Astrocyte (in vitro differentiated cells and primary cell): ENCODE results near the gene SND1.
"Not testable (repeated sequence)": the region's sequence is repeated elsewhere in the genome, so short reads cannot be mapped to it uniquely, and the experiment has no call there.

Experiments used
- EZH2 ChIP-seq: IDR thresholded peaks from 2 replicates; pipeline ENCODE4 v1.6.1; 2012; ENCODE audit warnings: mild to moderate bottlenecking, low read length, inconsistent platforms; ENCODE audit not compliant: insufficient read depth
- TF ChIP-seq, protein P1 (sequence below): IDR thresholded peaks from 2 replicates; pipeline ENCODE4 v1.5.1; 2011; ENCODE audit warnings: low read depth, mild to moderate bottlenecking, inconsistent platforms, low read length, moderate library complexity; ENCODE audit not compliant: insufficient read depth

DNA sequence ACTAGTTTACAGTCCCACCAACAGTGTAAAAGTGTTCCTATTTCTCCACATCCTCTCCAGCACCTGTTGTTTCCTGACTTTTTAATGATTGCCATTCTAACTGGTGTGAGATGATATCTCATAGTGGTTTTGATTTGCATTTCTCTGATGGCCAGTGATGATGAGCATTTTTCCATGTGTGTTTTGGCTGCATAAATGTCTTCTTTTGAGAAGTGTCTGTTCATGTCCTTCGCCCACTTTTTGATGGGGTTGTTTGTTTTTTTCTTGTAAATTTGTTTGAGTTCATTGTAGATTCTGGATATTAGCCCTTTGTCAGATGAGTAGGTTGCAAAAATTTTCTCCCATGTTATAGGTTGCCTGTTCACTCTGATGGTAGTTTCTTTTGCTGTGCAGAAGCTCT lies 311.9 kb downstream of the SND1 start:
- TF ChIP-seq, protein P1, sequence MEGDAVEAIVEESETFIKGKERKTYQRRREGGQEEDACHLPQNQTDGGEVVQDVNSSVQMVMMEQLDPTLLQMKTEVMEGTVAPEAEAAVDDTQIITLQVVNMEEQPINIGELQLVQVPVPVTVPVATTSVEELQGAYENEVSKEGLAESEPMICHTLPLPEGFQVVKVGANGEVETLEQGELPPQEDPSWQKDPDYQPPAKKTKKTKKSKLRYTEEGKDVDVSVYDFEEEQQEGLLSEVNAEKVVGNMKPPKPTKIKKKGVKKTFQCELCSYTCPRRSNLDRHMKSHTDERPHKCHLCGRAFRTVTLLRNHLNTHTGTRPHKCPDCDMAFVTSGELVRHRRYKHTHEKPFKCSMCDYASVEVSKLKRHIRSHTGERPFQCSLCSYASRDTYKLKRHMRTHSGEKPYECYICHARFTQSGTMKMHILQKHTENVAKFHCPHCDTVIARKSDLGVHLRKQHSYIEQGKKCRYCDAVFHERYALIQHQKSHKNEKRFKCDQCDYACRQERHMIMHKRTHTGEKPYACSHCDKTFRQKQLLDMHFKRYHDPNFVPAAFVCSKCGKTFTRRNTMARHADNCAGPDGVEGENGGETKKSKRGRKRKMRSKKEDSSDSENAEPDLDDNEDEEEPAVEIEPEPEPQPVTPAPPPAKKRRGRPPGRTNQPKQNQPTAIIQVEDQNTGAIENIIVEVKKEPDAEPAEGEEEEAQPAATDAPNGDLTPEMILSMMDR: not testable (repeated sequence)
- TF ChIP-seq EZH2: not testable (repeated sequence)
